AG10803 (cell line): ENCODE data around the gene INHBA.

Source experiments
- DNase-seq: peaks from one replicate; pipeline ENCODE4 v3.0.0; 2010; ENCODE audit warnings: low read depth
- H3K4me3 ChIP-seq: 2 replicates; pipeline ENCODE4 v1.5.1; 2011; ENCODE audit warnings: mild to moderate bottlenecking, low read length, control low read depth
- CTCF ChIP-seq: conservative IDR thresholded peaks from 2 replicates; pipeline ENCODE4 v1.5.1; 2011; ENCODE audit warnings: mild to moderate bottlenecking, low read length, control low read depth, inconsistent platforms

INHBA gene

GRCh38 chr7:41702635-41703371 is at the start of gene INHBA:
Gene INHBA (minus strand): TSS chr7:41703090. CDS start chr7:41700374, 2,716 bp downstream.
- DNase-seq, result peak; percentile 72
- peak within 1 kb of the TSS; percentile 71 for H3K4me3 ChIP-seq
- no peak for TF ChIP-seq CTCF

- TF ChIP-seq CTCF, result no peak
- no peak overlapping the region for H3K4me3 ChIP-seq
- DNase-seq, result no peak
Measured at GRCh38 chr7:41752615-41753014, 49.7 kb upstream of the INHBA start.

GRCh38 chr7:41750661-41751540 is 48.0 kb upstream of the INHBA start:
- H3K4me3 ChIP-seq, result no peak overlapping the region
- DNase-seq, result no peak
- TF ChIP-seq CTCF, result no peak

GRCh38 chr7:41747961-41748360 is 45.1 kb upstream of the INHBA start:
- no peak for DNase-seq
- no peak for TF ChIP-seq CTCF
- H3K4me3 ChIP-seq, result no peak overlapping the region

- no peak for DNase-seq
- no peak overlapping the region for H3K4me3 ChIP-seq
- TF ChIP-seq CTCF, result no peak
Measured at GRCh38 chr7:41745451-41745850, 42.6 kb upstream of the INHBA start.

GRCh38 chr7:41744161-41744560 is 41.3 kb upstream of the INHBA start:
- H3K4me3 ChIP-seq, result no peak overlapping the region
- no peak for TF ChIP-seq CTCF
- peak; percentile 5 for DNase-seq
